ENCODE results near the gene MVB12B. TPM values are rescaled to one million over a fixed set of nuclear protein-coding genes. Genes with fewer than 3 reads are reported as not detected.

The MVB12B gene
- total and polyA plus RNA-seq, 2 of the 8 experiments (the other 6 are each of a cell fraction or from before 2014, with no cell fraction given): 2.6 to 5.0 TPM

- no peak for TF ChIP-seq CHD7 (IDR thresholded peaks at IDR 0.05; ENCODE audit: insufficient replicate concordance, low read length)
- TF ChIP-seq TAF7 (optimal IDR thresholded peaks at IDR 0.05; ENCODE audit: borderline replicate concordance, low read depth, low read length): no peak
- TF ChIP-seq CHD1 (IDR thresholded peaks at IDR 0.05; ENCODE audit: low read depth, low read length): no peak
- TF ChIP-seq TAF1 (IDR thresholded peaks at IDR 0.05; ENCODE audit: low read depth, low read length): no peak
- no peak for TF ChIP-seq RAD21 (IDR thresholded peaks at IDR 0.05 in 1 of 2, conservative IDR thresholded peaks at IDR 0.05 in 1 of 2; ENCODE audit: low read depth in 2 of 2, low read length in 2 of 2)
- TF ChIP-seq CREB1 (IDR thresholded peaks at IDR 0.05): no peak
- no peak for TF ChIP-seq ZNF274 (IDR thresholded peaks at IDR 0.05; ENCODE audit: borderline replicate concordance, extremely low read depth, low read length)
- no peak for TF ChIP-seq SRF (IDR thresholded peaks at IDR 0.05; ENCODE audit: low read depth, low read length)
Measured at GRCh38 chr9:126504977-126505455, 178.4 kb downstream of the MVB12B start (continued).
